ENCODE data around the gene HOXD1.

The HOXD1 gene

DNA sequence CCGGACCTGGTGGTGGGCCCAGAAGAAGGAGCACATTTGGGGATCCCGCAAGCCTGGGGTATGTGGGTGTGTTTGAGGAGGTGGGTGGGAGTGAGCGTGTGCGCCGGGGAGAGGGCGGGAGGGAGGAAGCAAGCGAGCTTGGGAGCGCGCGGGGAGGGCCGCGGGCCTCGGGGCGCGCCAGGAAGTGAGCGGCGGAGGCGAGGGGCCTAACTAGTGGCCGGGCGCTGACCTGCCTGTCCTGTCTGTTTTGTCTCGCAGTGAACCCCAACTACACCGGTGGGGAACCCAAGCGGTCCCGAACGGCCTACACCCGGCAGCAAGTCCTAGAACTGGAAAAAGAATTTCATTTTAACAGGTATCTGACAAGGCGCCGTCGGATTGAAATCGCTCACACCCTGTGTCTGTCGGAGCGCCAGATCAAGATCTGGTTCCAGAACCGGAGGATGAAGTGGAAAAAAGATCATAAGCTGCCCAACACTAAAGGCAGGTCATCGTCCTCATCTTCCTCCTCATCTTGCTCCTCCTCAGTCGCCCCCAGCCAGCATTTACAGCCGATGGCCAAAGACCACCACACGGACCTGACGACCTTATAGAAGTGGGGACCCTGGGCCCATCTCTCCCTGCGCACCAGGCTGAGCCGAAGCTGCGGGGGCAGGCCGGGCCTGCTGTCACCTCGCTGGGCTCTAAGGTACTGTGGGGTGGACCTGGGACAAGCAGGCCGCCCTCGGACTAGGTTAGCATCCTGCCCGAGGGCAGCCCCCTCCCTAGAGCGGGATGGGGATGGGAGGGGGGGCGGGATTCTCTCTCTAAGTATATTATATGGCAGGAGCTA lies 35.9 kb upstream of the HOXD1 start:
- no peak overlapping the region for H3K4me2 ChIP-seq
- H3K27ac ChIP-seq, result no peak overlapping the region
- H3K9me3 ChIP-seq, result peaks cover 72% of the 10 kb centered on the region
- no peak overlapping the region for H3K4me3 ChIP-seq
- no peaks in the 10 kb centered on the region; the same call in 1 of the 2 replicates for H4K20me1 ChIP-seq
- H3K9ac ChIP-seq, result no peak overlapping the region
- no peaks in the 10 kb centered on the region for H3K36me3 ChIP-seq
- no peaks in the 10 kb centered on the region for H3K4me1 ChIP-seq
- H3K27me3 ChIP-seq, result peaks cover 99% of the 10 kb centered on the region
- no peak for TF ChIP-seq Cebpa-rat (IDR thresholded peaks at IDR 0.05)

DNA sequence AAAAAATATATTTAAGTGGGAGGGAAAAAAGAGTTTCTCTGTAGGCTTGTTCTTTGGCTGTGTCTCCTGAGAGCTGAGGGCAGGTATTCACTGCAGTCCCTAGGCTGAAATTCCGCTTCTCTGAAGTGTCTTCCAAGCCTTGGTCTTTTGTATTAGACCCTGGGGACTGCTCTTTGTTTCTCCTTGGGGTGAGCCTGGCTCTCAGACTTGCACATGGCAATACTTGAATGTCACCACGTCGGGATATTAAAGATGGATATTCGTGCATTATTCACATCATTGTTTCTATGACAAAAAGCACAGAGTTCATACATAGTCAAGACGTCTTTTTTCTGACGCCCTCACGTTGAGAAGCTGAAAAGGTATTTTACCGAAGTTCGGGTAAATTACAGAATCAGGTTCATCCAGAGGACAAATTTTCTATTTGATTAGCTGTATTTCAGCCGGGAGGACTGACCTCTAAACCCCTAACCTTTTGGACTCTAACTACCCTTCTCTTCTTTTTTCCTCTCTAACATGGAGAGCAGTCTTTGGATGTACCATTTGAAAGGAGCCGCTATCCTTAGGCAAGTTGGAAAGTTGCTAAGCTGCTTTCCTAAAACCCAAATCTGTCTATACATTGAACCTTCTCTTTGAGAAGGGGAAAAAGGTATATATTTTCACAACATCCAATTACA lies 33.8 kb upstream of the HOXD1 start:
- Histone ChIP-seq H3K27me3 (peaks cover 100% of the 10 kb centered on the region), H3K4me2 (no peak overlapping the region), H3K27ac (no peak overlapping the region), H3K9ac (no peak overlapping the region), H3K36me3 (no peaks in the 10 kb centered on the region), H4K20me1 (no peaks in the 10 kb centered on the region; the same call in 1 of the 2 replicates), H3K9me3 (peaks cover 67% of the 10 kb centered on the region), H3K4me3 (no peak overlapping the region), H3K4me1 (no peaks in the 10 kb centered on the region)
- no peak for TF ChIP-seq Cebpa-rat (IDR thresholded peaks at IDR 0.05)

DNA sequence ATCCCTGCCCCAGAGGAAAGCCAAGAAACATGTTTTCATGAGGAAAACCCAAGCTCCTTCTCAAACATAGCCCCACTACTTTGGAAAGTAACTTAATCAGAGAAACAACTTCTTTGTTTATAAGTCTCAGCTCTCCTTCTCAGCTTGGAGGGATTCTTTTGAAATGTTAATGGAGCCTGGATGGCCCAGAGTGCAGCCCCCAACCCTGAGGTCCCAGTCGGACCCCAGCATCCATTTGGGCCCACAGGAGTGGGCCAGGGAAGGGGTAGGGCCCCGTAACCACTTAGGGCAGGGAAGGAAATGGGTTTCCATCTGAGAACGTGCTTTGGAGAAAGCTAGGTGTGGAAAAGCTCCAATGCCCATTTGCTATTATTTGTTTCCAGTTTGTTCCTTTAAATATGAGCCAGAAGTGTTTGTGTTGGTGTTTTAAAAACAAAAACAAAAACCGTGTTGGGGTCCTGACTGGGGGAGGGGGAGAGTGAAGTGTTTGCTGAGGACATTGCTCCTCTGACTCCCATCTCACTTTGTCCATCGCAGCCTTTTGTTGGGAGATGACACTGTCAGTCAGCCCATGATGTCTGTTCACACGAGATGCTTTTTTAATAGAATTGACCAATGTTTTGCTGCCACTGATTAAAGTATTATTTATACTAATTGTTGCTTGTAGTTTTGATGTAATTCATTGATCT lies 33.0 kb upstream of the HOXD1 start:
- Histone ChIP-seq H3K4me3 (no peak overlapping the region), H3K9ac (no peak overlapping the region), H3K9me3 (peaks cover 67% of the 10 kb centered on the region), H4K20me1 (no peaks in the 10 kb centered on the region; the same call in 1 of the 2 replicates), H3K27me3 (peaks cover 100% of the 10 kb centered on the region), H3K4me2 (no peak overlapping the region), H3K36me3 (no peaks in the 10 kb centered on the region), H3K4me1 (no peaks in the 10 kb centered on the region), H3K27ac (no peak overlapping the region)
- no peak for TF ChIP-seq Cebpa-rat (IDR thresholded peaks at IDR 0.05)

DNA sequence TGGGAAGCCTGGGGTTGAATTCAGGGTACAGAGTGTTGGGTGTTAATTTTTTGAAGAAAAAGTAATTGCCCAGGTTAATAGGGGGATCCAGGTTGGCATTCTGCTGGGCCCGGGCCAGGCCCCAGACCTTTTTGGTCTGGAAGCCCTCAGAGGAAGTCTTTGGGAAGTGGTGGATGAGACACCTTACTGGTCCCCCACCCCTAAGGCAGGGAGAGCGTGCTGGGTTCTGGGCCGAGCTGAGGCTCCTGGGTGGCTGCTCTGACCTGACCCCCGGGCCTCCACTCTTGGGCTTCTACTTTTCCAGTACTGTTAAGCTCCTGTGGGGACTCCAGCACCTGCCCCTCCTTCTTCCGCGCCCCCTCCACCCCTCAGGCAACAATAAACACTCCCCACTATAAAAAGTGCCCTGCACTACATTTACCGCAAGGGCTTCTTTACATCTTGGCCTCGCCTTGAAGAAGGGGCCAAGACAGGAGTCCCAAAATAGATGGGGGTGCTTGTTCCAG lies 32.1 kb upstream of the HOXD1 start:
- H3K9ac ChIP-seq, result no peak overlapping the region
- peaks cover 67% of the 10 kb centered on the region for H3K9me3 ChIP-seq
- no peaks in the 10 kb centered on the region for H3K4me1 ChIP-seq
- H3K36me3 ChIP-seq, result no peaks in the 10 kb centered on the region
- no peak overlapping the region for H3K4me2 ChIP-seq
- peaks cover 97% of the 10 kb centered on the region for H3K27me3 ChIP-seq
- no peaks in the 10 kb centered on the region for H4K20me1 ChIP-seq
- no peak overlapping the region for H3K4me3 ChIP-seq
- no peak for TF ChIP-seq Cebpa-rat (IDR thresholded peaks at IDR 0.05)
- no peak overlapping the region for H3K27ac ChIP-seq

DNA sequence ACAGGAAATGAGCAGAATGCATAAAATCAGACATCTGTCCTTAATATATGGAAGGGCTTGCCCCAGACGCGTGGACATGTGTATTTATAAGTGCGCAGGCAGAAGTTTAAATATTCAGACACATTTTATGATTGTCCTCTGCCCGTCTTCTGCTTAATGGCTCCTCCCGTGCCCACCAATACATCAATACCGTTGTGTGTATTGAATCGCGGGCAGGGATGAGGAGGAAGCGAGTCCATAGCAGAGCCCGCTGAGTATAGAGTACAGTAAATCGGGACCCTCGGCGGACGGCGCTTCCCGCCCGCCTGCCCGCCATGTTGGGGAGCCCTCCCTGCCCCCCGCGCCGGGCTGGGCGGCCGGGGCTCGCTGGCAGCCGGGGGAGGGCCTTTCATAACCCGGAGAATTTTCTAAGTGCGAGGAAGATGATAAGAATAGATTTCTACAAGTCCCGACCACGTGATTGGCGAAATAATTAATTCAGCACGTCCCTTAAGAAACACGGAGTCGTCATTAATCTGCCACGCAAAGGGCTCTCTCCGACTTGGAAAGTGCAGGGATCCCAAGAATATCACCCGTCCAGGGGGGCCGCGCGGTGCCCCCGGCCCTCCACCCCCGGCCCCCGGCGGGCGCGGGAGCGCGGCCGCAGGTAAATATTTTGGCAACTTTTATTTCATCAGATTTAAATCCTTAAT lies 31.5 kb upstream of the HOXD1 start, which contains the start of gene HOXD3:
Gene HOXD3 (plus strand): TSS at position 501 of the 692 bp plus-strand sequence. CDS start 11,808 bp downstream, outside the sequence.
- Histone ChIP-seq H3K4me1 (no peaks in the 10 kb centered on the region), H3K27ac (no peak within 1 kb of the TSS), H3K36me3 (no peaks in the 10 kb centered on the region), H3K4me2 (no peak within 1 kb of the TSS), H4K20me1 (no peaks in the 10 kb centered on the region), H3K9ac (no peak within 1 kb of the TSS), H3K9me3 (peaks cover 67% of the 10 kb centered on the region), H3K27me3 (peaks cover 97% of the 10 kb centered on the region), H3K4me3 (no peak within 1 kb of the TSS)
- TF ChIP-seq Cebpa-rat (IDR thresholded peaks at IDR 0.05), result no peak

DNA sequence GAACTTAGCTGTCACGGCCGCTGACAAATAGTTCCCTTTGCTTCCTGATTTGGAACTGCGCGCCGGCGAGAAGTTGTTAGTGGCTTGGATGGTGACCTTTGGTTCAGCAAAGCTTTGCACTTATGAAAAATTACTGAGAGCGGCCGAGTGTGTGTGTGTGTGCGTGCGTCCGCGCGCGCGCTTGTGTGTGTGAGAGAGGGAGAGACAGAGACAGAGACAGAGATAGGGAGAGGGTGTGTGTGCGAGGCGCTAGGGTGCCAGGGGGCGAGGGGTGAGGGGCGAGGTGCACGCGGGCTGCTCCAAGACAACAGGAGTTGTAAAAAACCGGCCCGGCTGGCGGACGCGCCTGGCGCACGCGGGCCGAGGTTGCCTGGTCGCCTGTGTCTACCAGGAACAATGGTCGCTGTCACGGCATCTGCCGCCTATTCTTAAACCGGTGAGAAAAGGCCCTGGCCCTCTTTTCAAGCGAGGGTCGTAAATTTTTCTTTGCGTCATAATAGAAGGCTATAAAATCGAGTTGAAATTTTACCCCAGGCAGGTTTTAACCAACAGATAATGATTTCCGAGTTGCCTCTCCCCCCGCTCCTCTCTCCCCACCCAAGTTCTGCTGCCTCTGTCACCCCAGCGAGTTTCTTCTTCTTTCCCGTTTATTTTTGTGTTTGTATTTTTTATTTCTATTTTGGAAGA lies 30.8 kb upstream of the HOXD1 start:
- Histone ChIP-seq H3K4me3 (no peak overlapping the region), H3K4me1 (no peaks in the 10 kb centered on the region), H3K36me3 (no peaks in the 10 kb centered on the region), H4K20me1 (no peaks in the 10 kb centered on the region), H3K9ac (no peak overlapping the region), H3K9me3 (peaks cover 69% of the 10 kb centered on the region), H3K27ac (no peak overlapping the region), H3K27me3 (peaks cover 97% of the 10 kb centered on the region), H3K4me2 (no peak overlapping the region)
- no peak for TF ChIP-seq Cebpa-rat (IDR thresholded peaks at IDR 0.05)

DNA sequence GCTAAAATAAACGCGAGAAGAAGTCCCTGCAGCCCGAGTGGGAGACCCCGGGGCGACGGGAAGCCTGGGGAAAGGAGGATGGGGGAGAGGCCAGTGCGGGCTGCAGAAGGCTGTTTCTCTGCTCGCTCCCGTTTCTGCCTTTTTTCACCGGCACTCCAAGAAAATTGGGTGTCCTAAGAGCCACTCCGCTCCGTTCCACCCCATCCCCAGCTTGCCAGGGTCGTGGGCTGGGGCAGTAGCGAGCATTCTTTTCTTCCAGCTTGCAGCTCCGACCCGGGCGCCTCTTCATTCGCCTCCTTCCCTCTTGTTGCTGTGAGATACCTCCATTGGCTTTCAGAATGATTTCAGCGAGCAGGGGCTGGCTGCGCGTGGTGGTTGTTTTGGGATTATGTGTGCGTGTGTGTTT lies 30.3 kb upstream of the HOXD1 start:
- Histone ChIP-seq H3K27me3 (peaks cover 94% of the 10 kb centered on the region), H3K9ac (no peak overlapping the region), H3K27ac (no peak overlapping the region), H3K4me3 (no peak overlapping the region), H3K9me3 (peaks cover 70% of the 10 kb centered on the region), H4K20me1 (no peaks in the 10 kb centered on the region), H3K4me1 (no peaks in the 10 kb centered on the region), H3K36me3 (no peaks in the 10 kb centered on the region), H3K4me2 (no peak overlapping the region)
- no peak for TF ChIP-seq Cebpa-rat (IDR thresholded peaks at IDR 0.05)

DNA sequence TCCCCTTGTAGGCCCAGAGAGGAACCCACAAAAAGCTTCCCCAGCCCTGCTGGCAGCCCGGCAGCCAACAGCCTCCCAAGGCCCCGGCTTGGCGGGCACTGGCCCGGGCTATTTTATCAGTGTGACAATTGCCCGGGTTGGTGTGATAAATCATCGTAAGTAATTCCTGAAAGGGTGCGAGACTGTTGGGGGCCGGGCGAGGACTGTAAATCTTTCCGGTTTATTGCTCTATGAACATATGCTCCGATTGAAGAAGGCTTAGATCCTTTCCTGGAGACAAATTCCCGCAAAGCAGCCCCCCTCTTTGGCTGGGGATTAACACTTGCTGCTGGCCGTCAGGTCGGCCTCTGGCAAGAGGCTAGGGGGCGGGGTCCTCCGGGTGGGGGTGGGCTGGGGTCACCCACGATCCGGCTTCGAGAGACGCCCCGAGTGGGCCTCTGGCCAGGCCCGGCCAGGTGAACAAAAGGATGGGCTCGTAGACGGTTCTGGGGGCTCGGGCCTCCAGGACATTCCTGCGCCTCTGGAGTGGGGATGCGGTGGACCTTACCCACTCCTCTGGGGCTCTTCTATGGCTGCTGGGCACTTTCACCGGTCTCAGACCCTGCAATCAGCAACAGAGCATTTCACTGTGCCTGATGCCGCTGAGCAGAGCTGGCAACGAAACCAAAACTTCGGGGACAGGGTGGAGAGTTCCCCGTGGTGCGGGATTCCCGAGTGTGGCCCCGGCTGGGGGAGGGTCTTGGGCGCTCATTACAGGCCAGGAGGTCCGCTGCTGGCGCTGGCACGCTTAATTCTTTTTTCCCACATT lies 29.4 kb upstream of the HOXD1 start:
- H3K36me3 ChIP-seq, result no peaks in the 10 kb centered on the region
- peaks cover 86% of the 10 kb centered on the region for H3K27me3 ChIP-seq
- H3K4me3 ChIP-seq, result no peak overlapping the region
- H3K4me2 ChIP-seq, result no peak overlapping the region
- H3K27ac ChIP-seq, result no peak overlapping the region
- no peak overlapping the region for H3K9ac ChIP-seq
- TF ChIP-seq Cebpa-rat (IDR thresholded peaks at IDR 0.05), result no peak
- peaks cover 75% of the 10 kb centered on the region for H3K9me3 ChIP-seq
- no peaks in the 10 kb centered on the region for H3K4me1 ChIP-seq
- no peaks in the 10 kb centered on the region for H4K20me1 ChIP-seq
